ENCODE measurements around the gene IDUA. TPM values are rescaled to one million over a fixed set of nuclear protein-coding genes. Genes with fewer than 3 reads are reported as not detected.

The IDUA gene
- total RNA-seq, 1 donor from 2014 or later: 37.2 TPM

- Mint-ChIP-seq H3K27ac (no peak overlapping the region), H3K4me1 (ENCODE audit: unreplicated experiment) (no peaks in the 10 kb centered on the region), H3K36me3 (peaks cover 3% of the 10 kb centered on the region), H3K9me3 (no peaks in the 10 kb centered on the region), H3K4me3 (no peak overlapping the region), H3K27me3 (no peaks in the 10 kb centered on the region)
- DNase-seq (ENCODE audit: extremely low spot score, unreplicated experiment): no peak
- TF ChIP-seq CTCF (conservative IDR thresholded peaks at IDR 0.05): no peak
Observed at GRCh38 chr4:1030031-1030430, 43.2 kb downstream of the IDUA start.

DNA sequence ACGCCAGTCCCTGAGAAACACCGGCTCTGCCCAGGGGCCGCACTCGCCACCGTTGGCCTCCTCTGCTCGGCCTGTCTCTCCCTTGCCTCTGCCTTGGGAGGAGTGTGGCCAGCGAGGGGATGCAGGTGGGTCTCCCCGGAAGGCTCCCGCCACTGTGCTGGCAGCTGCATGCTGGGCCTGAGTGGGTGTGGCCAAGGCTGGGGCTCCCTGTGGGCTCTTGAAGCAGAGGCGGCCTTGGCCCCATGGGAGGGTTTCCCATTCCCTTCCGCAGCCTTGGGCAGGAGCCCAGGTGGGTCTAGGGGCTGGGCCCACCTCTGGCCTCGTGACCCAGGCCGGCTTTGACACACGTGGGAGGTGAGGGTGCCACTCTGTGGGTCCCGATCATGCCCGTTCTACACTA lies 43.7 kb downstream of the IDUA start:
- no peak for TF ChIP-seq CTCF (conservative IDR thresholded peaks at IDR 0.05)
- Mint-ChIP-seq H3K4me1 (ENCODE audit: unreplicated experiment) (no peaks in the 10 kb centered on the region), H3K27ac (no peak overlapping the region), H3K27me3 (no peaks in the 10 kb centered on the region), H3K36me3 (no peaks in the 10 kb centered on the region), H3K9me3 (no peaks in the 10 kb centered on the region), H3K4me3 (no peak overlapping the region)
- DNase-seq (ENCODE audit: extremely low spot score, unreplicated experiment): no peak

GRCh38 chr4:1031346-1031745 lies 44.5 kb downstream of the IDUA start:
- Mint-ChIP-seq H3K4me1 (ENCODE audit: unreplicated experiment) (no peaks in the 10 kb centered on the region), H3K36me3 (no peaks in the 10 kb centered on the region), H3K4me3 (no peak overlapping the region), H3K27me3 (no peaks in the 10 kb centered on the region), H3K9me3 (no peaks in the 10 kb centered on the region), H3K27ac (no peak overlapping the region)
- no peak for DNase-seq (ENCODE audit: extremely low spot score, unreplicated experiment)
- no peak for TF ChIP-seq CTCF (conservative IDR thresholded peaks at IDR 0.05)

DNA sequence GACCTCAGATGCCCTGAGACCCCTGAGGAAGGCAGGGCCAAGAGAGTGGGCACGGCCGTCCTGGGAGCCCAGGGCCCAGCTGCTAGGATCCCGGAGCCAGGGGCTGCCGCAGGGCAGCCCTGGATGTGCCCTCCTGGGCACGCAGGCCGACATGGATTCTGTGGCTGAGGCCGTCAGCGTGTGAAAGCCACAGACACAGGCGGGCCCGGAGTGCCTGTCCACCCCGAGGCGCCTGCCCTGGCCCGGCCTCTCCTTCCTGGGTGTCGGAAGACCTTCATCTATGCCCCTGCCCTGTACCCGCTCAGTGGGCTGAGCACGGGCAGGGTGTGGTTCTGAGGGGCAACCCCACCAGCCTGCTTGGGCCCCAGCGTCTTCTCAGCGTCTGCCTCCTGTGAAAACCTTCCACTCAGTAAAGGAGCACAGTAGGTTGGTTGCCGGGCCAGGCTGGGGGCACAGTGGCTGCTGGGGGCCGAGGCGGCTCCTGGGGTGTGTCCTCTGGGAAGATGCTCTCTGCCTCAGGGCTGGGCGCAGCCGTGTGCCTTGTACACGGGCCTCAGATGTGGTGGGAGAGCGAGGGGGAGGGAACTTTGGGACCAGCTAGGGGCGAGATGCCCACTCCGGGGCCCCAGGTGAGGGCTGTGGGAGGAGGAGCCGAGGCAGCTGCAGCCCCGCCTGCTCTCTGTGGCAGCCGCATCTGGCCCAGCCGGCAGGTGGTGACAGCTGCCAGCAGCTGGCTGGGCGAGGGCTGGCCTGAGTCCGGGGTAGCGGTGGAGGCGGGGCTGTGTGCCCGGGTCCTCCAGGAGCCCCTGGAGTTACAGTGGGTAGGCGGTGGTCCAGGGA lies 45.3 kb downstream of the IDUA start:
- H3K4me3 Mint-ChIP-seq: no peak overlapping the region
- no peaks in the 10 kb centered on the region for H3K4me1 Mint-ChIP-seq (ENCODE audit: unreplicated experiment)
- no peaks in the 10 kb centered on the region for H3K27me3 Mint-ChIP-seq
- H3K9me3 Mint-ChIP-seq: no peaks in the 10 kb centered on the region
- H3K27ac Mint-ChIP-seq: no peak overlapping the region
- no peak for TF ChIP-seq CTCF (conservative IDR thresholded peaks at IDR 0.05)
- no peak for DNase-seq (ENCODE audit: extremely low spot score, unreplicated experiment)
- no peaks in the 10 kb centered on the region for H3K36me3 Mint-ChIP-seq

DNA sequence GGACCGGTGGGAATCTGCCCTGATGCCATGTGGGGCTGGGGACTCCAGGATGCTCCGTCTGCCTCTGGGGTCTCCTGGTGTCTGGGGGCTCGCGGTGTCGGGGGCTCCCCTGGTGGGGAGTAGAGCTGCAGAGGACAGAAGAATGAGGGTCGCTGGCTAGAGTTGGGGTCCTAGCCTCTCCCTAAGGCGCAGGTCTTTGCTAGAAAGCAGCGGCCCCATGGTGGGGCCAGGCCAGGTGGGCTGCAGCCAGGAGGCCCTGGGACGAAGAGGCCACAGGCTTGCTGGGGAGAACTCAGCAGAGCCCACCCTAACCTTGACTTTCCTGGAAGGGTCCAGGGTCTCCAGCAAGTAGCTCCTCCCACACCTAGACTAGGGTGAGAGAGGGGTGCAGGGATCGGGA lies 46.0 kb downstream of the IDUA start:
- no peak for TF ChIP-seq CTCF (conservative IDR thresholded peaks at IDR 0.05)
- no peak overlapping the region for H3K27ac Mint-ChIP-seq
- DNase-seq (ENCODE audit: extremely low spot score, unreplicated experiment): no peak
- no peaks in the 10 kb centered on the region for H3K9me3 Mint-ChIP-seq
- no peaks in the 10 kb centered on the region for H3K27me3 Mint-ChIP-seq
- H3K4me1 Mint-ChIP-seq (ENCODE audit: unreplicated experiment): no peaks in the 10 kb centered on the region
- no peaks in the 10 kb centered on the region for H3K36me3 Mint-ChIP-seq
- no peak overlapping the region for H3K4me3 Mint-ChIP-seq
